Heart left ventricle (tissue), 16 donors: ENCODE measurements around the gene KIAA0930. TPM values are rescaled to one million over a fixed set of nuclear protein-coding genes. Genes with fewer than 3 reads are reported as not detected.

Experiments
- ATAC-seq, 4 donors: fragments of 200-7000 bp; cut with Tn5 transposase; one replicate each; pipeline ENCODE4 v1.9.1; 2020 to 2022; ENCODE audit warnings: moderate library complexity in 4 of 4, mild to moderate bottlenecking in 3 of 4, moderate number of reproducible peaks in 1 of 4
- DNase-seq, 5 donors: peaks; one replicate each; pipeline ENCODE4 v3.0.0-alpha.2; 2020
- H3K27ac ChIP-seq, 12 donors: fragments of 200-600 bp; sonication (generic) in 4 of 12; one replicate each; pipeline versions ENCODE4 v1.5.0 to v1.8.0; 2016 to 2022; ENCODE audit warnings: mild to moderate bottlenecking in 2 of 12
- H3K27me3 ChIP-seq, 9 donors: fragments of 200-600 bp; sonication (generic) in 2 of 9; one replicate each; pipeline versions ENCODE4 v1.5.1 to v1.8.0; 2016 to 2022; ENCODE audit warnings: mild to moderate bottlenecking in 3 of 9
- H3K36me3 ChIP-seq, 9 donors: fragments of 200-600 bp; sonication (generic) in 2 of 9; one replicate each; pipeline versions ENCODE4 v1.5.0 to v1.8.0; 2018 to 2022; ENCODE audit warnings: mild to moderate bottlenecking in 2 of 9
- H3K4me1 ChIP-seq, 12 donors: fragments of 200-600 bp; sonication (generic) in 4 of 12; one replicate each; pipeline versions ENCODE4 v1.5.0 to v1.8.0; 2016 to 2022; ENCODE audit warnings: mild to moderate bottlenecking in 3 of 12
- H3K4me3 ChIP-seq, 12 donors: fragments of 200-600 bp; sonication (generic) in 4 of 12; one replicate each; pipeline versions ENCODE4 v1.5.0 to v1.8.0; 2017 to 2022; ENCODE audit warnings: mild to moderate bottlenecking in 9 of 12, moderate library complexity in 4 of 12
- H3K9me3 ChIP-seq, 12 donors: fragments of 200-600 bp; sonication (generic) in 4 of 12; one replicate each; pipeline versions ENCODE4 v1.5.0 to v1.8.0; 2016 to 2022; ENCODE audit warnings: mild to moderate bottlenecking in 1 of 12
- CTCF ChIP-seq, 12 donors: fragments of 200-600 bp; sonication (generic) in 4 of 12; IDR thresholded peaks; one replicate each; pipeline versions ENCODE4 v1.5.0 to v1.8.0; 2018 to 2022; ENCODE audit warnings: antibody characterized with exemption in 12 of 12, mild to moderate bottlenecking in 5 of 12
- POLR2A ChIP-seq, 2 donors: fragments of 450-650 bp; IDR thresholded peaks; one replicate each; pipeline ENCODE4 v1.6.1; 2017; ENCODE audit warnings: antibody characterized with exemption in 2 of 2, mild to moderate bottlenecking in 2 of 2, moderate library complexity in 2 of 2
- WGBS, 4 donors: extraction: QIAGEN DNeasy Blood & Tissue Kit in 2 of 4; methylation state at CpG; one replicate each; pipeline versions ENCODE4 v1.1.5 to v1.1.7; 2013 to 2018; 5-methylcytosine and 5-hydroxymethylcytosine counted together
- intact Hi-C, 10 donors: fragments of 100-400 bp; cut with DNase I; formaldehyde crosslinking; loops; one replicate each; pipeline versions ENCODE4 v1.11.1 to v1.14.2; 2022
- polyA plus RNA-seq, 2 donors: library from polyadenylated mRNA; stranded (reverse); fragments of 200-250 nt; gene quantifications; one replicate each; pipeline ENCODE4 v1.2.3, GENCODE V29; 2013
- total RNA-seq, 9 donors: library from RNA; depleted of rRNA in 2 of 9; stranded (reverse); fragments of >200 nt in 2 of 9; fragmentation: NEBNext Ultra II Directional in 3 of 9; extraction: Animal tissue kit (Norgen Biotek cat#: 25700) in 3 of 9; gene quantifications; one replicate each; pipeline versions ENCODE4 v1.1.0 to v1.2.4, GENCODE V29; 2016 to 2023
- donor health status: ischemic (EF 13 %, LVEDD 7.1; RV severe dilation, severe dysfunction).
- donor health status: healthy with polysubstance abuse.
- donor health status: DM: no; HTN: yes; CAD: no.
- donor health status: DM: no; HTN: no; CAD: no.
- donor health status: ischemic (EF 25% LVEDD 6.9; RV normal size, moderate dysfunction).
- donor health status: ischemic (EF 25% LVEDD 5.7; RV mildly dilated, moderate dysfunction).
- donor health status: healthy.
- donor health status: DM: yes; HTN: yes; CAD: no.
- donor health status: ischemic (EF 35%, LVEDD 5.7; RV mildly dilated, moderate dysfunction).
- donor health status: nonischemic (EF 11% LVEDD 7.7; RV severe dilation, severe dysfunction).
- donor health status: DM: yes; HTN: yes; CAD: no.
- donor health status: PGD.
- donor health status: ischemic (EF 29% LVEDD 5.4; RV normal size, mild dysfunction).
- donor health status: nonischemic (EF 23%, LVEDD 6.1; RV moderate dilation, normal function).

Gene KIAA0930
- total and polyA plus RNA-seq, 11 donors, result 8.5 to 67.1 (median 18.7) TPM

- TF ChIP-seq CTCF (IDR thresholded peaks at IDR 0.05), result no peak
- no peak for TF ChIP-seq POLR2A (IDR thresholded peaks at IDR 0.05)
- no peak overlapping the region for H3K4me3 ChIP-seq
- no peaks in the 10 kb centered on the region for H3K27me3 ChIP-seq
- no peak for DNase-seq
- 82 to 93% (median 91%) methylated on average over 6 of the region's 6 CpGs for WGBS, 4 donors
- intact Hi-C loops, result no loop called here
- H3K27ac ChIP-seq, result no peak overlapping the region
- ATAC-seq, result no peak
- no peaks in the 10 kb centered on the region for H3K9me3 ChIP-seq
- peaks cover 0 to 39% (median 5%) of the 10 kb centered on the region in 9 donors for H3K36me3 ChIP-seq
- no peaks in the 10 kb centered on the region for H3K4me1 ChIP-seq
Measured at GRCh38 chr22:45151503-45151902, 89.2 kb downstream of the KIAA0930 start.

- H3K27ac ChIP-seq, result no peak overlapping the region
- ATAC-seq (no peak), DNase-seq (no peak)
- no peak overlapping the region for H3K4me3 ChIP-seq
- no peaks in the 10 kb centered on the region for H3K27me3 ChIP-seq
- intact Hi-C loops, result no loop called here
- TF ChIP-seq CTCF (IDR thresholded peaks at IDR 0.05), result no peak
- no peak for TF ChIP-seq POLR2A (IDR thresholded peaks at IDR 0.05)
- H3K4me1 ChIP-seq, result no peaks in the 10 kb centered on the region
- WGBS, 4 donors, result 47 to 92% (median 78%) methylated on average over 2 of the region's 2 CpGs
- no peaks in the 10 kb centered on the region for H3K9me3 ChIP-seq
- peaks cover 0 to 26% (median 4%) of the 10 kb centered on the region in 9 donors for H3K36me3 ChIP-seq
Measured at GRCh38 chr22:45150139-45150538, 90.6 kb downstream of the KIAA0930 start.

GRCh38 chr22:45149671-45150070 is 91.0 kb downstream of the KIAA0930 start:
- TF ChIP-seq POLR2A (IDR thresholded peaks at IDR 0.05) (no peak), CTCF (IDR thresholded peaks at IDR 0.05) (no peak)
- intact Hi-C loops, result no loop called here
- Histone ChIP-seq H3K4me1 (no peaks in the 10 kb centered on the region), H3K27ac (no peak overlapping the region), H3K4me3 (no peak overlapping the region), H3K36me3 (peaks cover 0 to 21% (median 4%) of the 10 kb centered on the region in 9 donors), H3K9me3 (peaks cover 0 to 1% (median 0%) of the 10 kb centered on the region in 12 donors), H3K27me3 (no peaks in the 10 kb centered on the region)
- WGBS, 4 donors, result 88 to 95% (median 94%) methylated on average over 2 of the region's 2 CpGs
- no peak for DNase-seq
- no peak for ATAC-seq

- ATAC-seq (no peak), DNase-seq (no peak)
- no peak overlapping the region for H3K27ac ChIP-seq
- TF ChIP-seq POLR2A (IDR thresholded peaks at IDR 0.05), result no peak
- H3K4me1 ChIP-seq, result no peaks in the 10 kb centered on the region
- WGBS, 4 donors, result 61 to 72% (median 64%) methylated on average over 1 of the region's 1 CpG
- no peaks in the 10 kb centered on the region for H3K27me3 ChIP-seq
- peaks cover 0 to 7% (median 0%) of the 10 kb centered on the region in 9 donors for H3K36me3 ChIP-seq
- no peak overlapping the region for H3K4me3 ChIP-seq
- H3K9me3 ChIP-seq, result peaks cover 0 to 23% (median 3%) of the 10 kb centered on the region in 12 donors
- intact Hi-C loops, result no loop called here
Measured at GRCh38 chr22:45144916-45145315, 95.8 kb downstream of the KIAA0930 start.

- intact Hi-C loops, result no loop called here
- 84 to 91% (median 86%) methylated on average over 15 of the region's 15 CpGs for WGBS, 4 donors
- Histone ChIP-seq H3K27me3 (no peaks in the 10 kb centered on the region), H3K36me3 (no peaks in the 10 kb centered on the region), H3K9me3 (peaks cover 0 to 23% (median 3%) of the 10 kb centered on the region in 12 donors), H3K4me3 (no peak overlapping the region), H3K27ac (no peak overlapping the region), H3K4me1 (no peaks in the 10 kb centered on the region)
- TF ChIP-seq POLR2A (IDR thresholded peaks at IDR 0.05) (no peak), CTCF (IDR thresholded peaks at IDR 0.05) (no peak)
- DNase-seq (no peak), ATAC-seq (no peak)
Measured at GRCh38 chr22:45142376-45142775, 98.3 kb downstream of the KIAA0930 start.
